ENCODE data around the gene NPPA.

Gene NPPA

GRCh38 chr1:11796036-11796828, 51.4 kb downstream of the NPPA start:
- Histone ChIP-seq H3K27ac (ENCODE audit: low read depth, low read length) (no peak overlapping the region), H3K36me3 (ENCODE audit: insufficient read depth, low read length) (peaks cover 58% of the 10 kb centered on the region), H3K9me3 (ENCODE audit: insufficient read depth, low read depth, low read length) (no peaks in the 10 kb centered on the region), H3K4me1 (ENCODE audit: insufficient read depth, low read length) (no peaks in the 10 kb centered on the region), H3K27me3 (ENCODE audit: insufficient read depth, low read length) (no peaks in the 10 kb centered on the region), H3K9ac (ENCODE audit: low read depth, low read length) (no peak overlapping the region; the same call in 1 of the 2 replicates), H3K4me3 (ENCODE audit: low read length) (no peak overlapping the region)
- 97% methylated on average over 15 of the region's 15 CpGs for WGBS

Measured in HUES64 (cell line).